Measurements from ENCODE around the gene SLC26A1. TPM values are rescaled to one million over a fixed set of nuclear protein-coding genes. Genes with fewer than 3 reads are reported as not detected.
A peak's percentile ranks its signal among the peaks of the same experiment; 100 is the strongest.

SLC26A1 gene
- total and polyA plus RNA-seq, 2 of the 13 experiments (the other 11 are each of a cell fraction or from before 2014, with no cell fraction given): 5.4 to 22.9 TPM

- peak; percentile 85 for TF ChIP-seq ZKSCAN8 (CRISPR knock-in tag; IDR thresholded peaks at IDR 0.05; ENCODE audit: borderline replicate concordance)
- TF ChIP-seq CBFB (CRISPR knock-in tag; IDR thresholded peaks at IDR 0.05): no peak
- no peak for TF ChIP-seq ZNF562 (CRISPR knock-in tag; IDR thresholded peaks at IDR 0.05; ENCODE audit: borderline replicate concordance)
- TF ChIP-seq, protein P1, sequence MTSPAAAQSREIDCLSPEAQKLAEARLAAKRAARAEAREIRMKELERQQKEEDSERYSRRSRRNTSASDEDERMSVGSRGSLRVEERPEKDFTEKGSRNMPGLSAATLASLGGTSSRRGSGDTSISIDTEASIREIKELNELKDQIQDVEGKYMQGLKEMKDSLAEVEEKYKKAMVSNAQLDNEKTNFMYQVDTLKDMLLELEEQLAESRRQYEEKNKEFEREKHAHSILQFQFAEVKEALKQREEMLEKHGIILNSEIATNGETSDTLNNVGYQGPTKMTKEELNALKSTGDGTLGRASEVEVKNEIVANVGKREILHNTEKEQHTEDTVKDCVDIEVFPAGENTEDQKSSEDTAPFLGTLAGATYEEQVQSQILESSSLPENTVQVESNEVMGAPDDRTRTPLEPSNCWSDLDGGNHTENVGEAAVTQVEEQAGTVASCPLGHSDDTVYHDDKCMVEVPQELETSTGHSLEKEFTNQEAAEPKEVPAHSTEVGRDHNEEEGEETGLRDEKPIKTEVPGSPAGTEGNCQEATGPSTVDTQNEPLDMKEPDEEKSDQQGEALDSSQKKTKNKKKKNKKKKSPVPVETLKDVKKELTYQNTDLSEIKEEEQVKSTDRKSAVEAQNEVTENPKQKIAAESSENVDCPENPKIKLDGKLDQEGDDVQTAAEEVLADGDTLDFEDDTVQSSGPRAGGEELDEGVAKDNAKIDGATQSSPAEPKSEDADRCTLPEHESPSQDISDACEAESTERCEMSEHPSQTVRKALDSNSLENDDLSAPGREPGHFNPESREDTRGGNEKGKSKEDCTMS (CRISPR knock-in tag; conservative IDR thresholded peaks at IDR 0.05): no peak
- TF ChIP-seq ZNF703 (CRISPR knock-in tag; IDR thresholded peaks at IDR 0.05; ENCODE audit: borderline replicate concordance): no peak; the same call in 1 of the 2 replicates
- TF ChIP-seq NFRKB (IDR thresholded peaks at IDR 0.05): no peak
- TF ChIP-seq TCF12 (IDR thresholded peaks at IDR 0.05): no peak
- TF ChIP-seq TCF12 (CRISPR knock-in tag; IDR thresholded peaks at IDR 0.05): peak; percentile 68; the same call in 1 of the 2 replicates
- TF ChIP-seq ZNF451 (CRISPR knock-in tag; IDR thresholded peaks at IDR 0.05): no peak
- no peak for TF ChIP-seq ZNF75D (CRISPR knock-in tag; IDR thresholded peaks at IDR 0.05; ENCODE audit: borderline replicate concordance)
- peak; percentile 82; the same call in 1 of the 2 replicates for TF ChIP-seq HIVEP1 (CRISPR knock-in tag; IDR thresholded peaks at IDR 0.05)
- no peak for TF ChIP-seq JUNB (CRISPR knock-in tag; IDR thresholded peaks at IDR 0.05; ENCODE audit: borderline replicate concordance)
- TF ChIP-seq XRCC5 (optimal IDR thresholded peaks at IDR 0.05; ENCODE audit: low read length): peak; percentile 78
- no peak for TF ChIP-seq ZFYVE20 (CRISPR knock-in tag; IDR thresholded peaks at IDR 0.05; ENCODE audit: borderline replicate concordance, low read depth)
- TF ChIP-seq ZNF282 (IDR thresholded peaks at IDR 0.05; ENCODE audit: partially characterized antibody): no peak
- TF ChIP-seq ZNF446 (CRISPR knock-in tag; IDR thresholded peaks at IDR 0.05): 0 out of 2 replicates have a peak, but pooled peaks have one; percentile 12
- no peak for TF ChIP-seq RORA (CRISPR knock-in tag; IDR thresholded peaks at IDR 0.05)
- TF ChIP-seq POLR2AphosphoS2 (IDR thresholded peaks at IDR 0.05; ENCODE audit: low read depth, low read length): peak; percentile 75; the same call in 1 of the 2 replicates
- TF ChIP-seq ARNT2 (CRISPR knock-in tag; IDR thresholded peaks at IDR 0.05; ENCODE audit: low read depth): peak; percentile 22; the same call in 1 of the 2 replicates
- 0 out of 2 replicates have a peak, but pooled peaks have one; percentile 26 for TF ChIP-seq TBX3 (IDR thresholded peaks at IDR 0.05; ENCODE audit: borderline replicate concordance)
- TF ChIP-seq MAFG (CRISPR knock-in tag; IDR thresholded peaks at IDR 0.05): no peak
- peak; percentile 63; the same call in 1 of the 2 replicates for TF ChIP-seq KDM6A (CRISPR knock-in tag; IDR thresholded peaks at IDR 0.05; ENCODE audit: low read depth)
- no peak for TF ChIP-seq ZNF10 (CRISPR knock-in tag; IDR thresholded peaks at IDR 0.05; ENCODE audit: borderline replicate concordance, low read depth)
- TF ChIP-seq ZNF724P (CRISPR knock-in tag; IDR thresholded peaks at IDR 0.05; ENCODE audit: borderline replicate concordance): no peak; the same call in 1 of the 2 replicates
- peak; percentile 83 for TF ChIP-seq ATF2 (CRISPR knock-in tag; IDR thresholded peaks at IDR 0.05)
- TF ChIP-seq ZBTB38 (CRISPR knock-in tag; IDR thresholded peaks at IDR 0.05): no peak; the same call in 1 of the 2 replicates
Measured at GRCh38 chr4:992297-993110, 700 bp downstream of the SLC26A1 start (continued).

Measured in HepG2 (cell line).